OCI-LY7 (cell line): ENCODE data around the gene FDPS.

Experiments
- CTCF ChIP-seq: fragments of 200-600 bp; sonication (generic); conservative IDR thresholded peaks from 2 replicates; pipeline ENCODE4 v1.5.1; 2014; ENCODE audit warnings: mild to moderate bottlenecking, antibody characterized with exemption, low read length, moderate library complexity, mixed read lengths
- EZH2phosphoT487 ChIP-seq: fragments of 200-600 bp; sonication (generic); IDR thresholded peaks from 2 replicates; pipeline ENCODE4 v1.6.1; 2018; ENCODE audit warnings: low read depth, borderline replicate concordance, mild to moderate bottlenecking, mixed run types, antibody characterized with exemption, low read length, moderate library complexity, mixed read lengths

- TF ChIP-seq CTCF, result no peak
- TF ChIP-seq EZH2phosphoT487, result no peak
These were observed 2.7 kb upstream of the FDPS start for GRCh38 chr1:155305881-155306391.
